ENCODE measurements around the gene ACTR5. TPM values are rescaled to one million over a fixed set of nuclear protein-coding genes. Genes with fewer than 3 reads are reported as not detected.

Gene ACTR5
- total and polyA plus RNA-seq, 2 donors (not counting 3 experiments of a cell fraction or from before 2014, with no cell fraction given): 8.8 to 11.3 TPM

GRCh38 chr20:38752029-38752428 is 3.8 kb downstream of the ACTR5 start:
- intact Hi-C loops (cut with micrococcal nuclease) (no loop called here), dilution Hi-C loops (cut with MboI; ENCODE audit: extremely low pct_ligation_motif_present, low sequenced_read_pairs) (no loop called here)
- Histone ChIP-seq H3K9me3 (replicated peaks; ENCODE audit: control insufficient read depth, insufficient read depth, low read length) (no peaks in the 10 kb centered on the region), H3K27ac (ENCODE audit: insufficient read depth, low read depth, low read length) (no peak overlapping the region), H3K79me2 (ENCODE audit: control insufficient read depth, insufficient read depth, low read length) (peaks cover 2% of the 10 kb centered on the region), H3K27me3 (ENCODE audit: control insufficient read depth in 2 of 2, insufficient read depth in 2 of 2, low read length in 2 of 2) (no peaks in the 10 kb centered on the region), H2AFZ (ENCODE audit: low read depth, low read length) (no peak overlapping the region), H3K9ac (replicated peaks; ENCODE audit: extremely low read depth, insufficient read depth, low read length) (no peak overlapping the region), H3K9me1 (replicated peaks; ENCODE audit: control insufficient read depth, extremely low read depth, insufficient read depth, low read length) (no peaks in the 10 kb centered on the region), H4K20me1 (replicated peaks; ENCODE audit: control insufficient read depth, extremely low read depth, insufficient read depth, low read length) (no peaks in the 10 kb centered on the region), H3K36me3 (ENCODE audit: control insufficient read depth in 2 of 2, extremely low read depth in 1 of 2, insufficient read depth in 2 of 2, low read length in 2 of 2) (peaks cover 8 to 12% of the 10 kb centered on the region in 2 experiments), H3K4me2 (ENCODE audit: insufficient read depth, low read length) (no peak overlapping the region), H3K4me3 (replicated peaks in 1 of 3; ENCODE audit: insufficient read depth in 1 of 3, low read depth in 1 of 3, low read length in 3 of 3) (no peak overlapping the region), H3K4me1 (ENCODE audit: control insufficient read depth, extremely low read depth, insufficient read depth, low read length) (peaks cover 9% of the 10 kb centered on the region)
- FAIRE-seq (no peak), DNase-seq (ENCODE audit: low read depth, low spot score) (no peak)
- no peak for TF ChIP-seq POLR2A (IDR thresholded peaks at IDR 0.05; ENCODE audit: low read depth, low read length)
- no peak for TF ChIP-seq POLR2AphosphoS5 (IDR thresholded peaks at IDR 0.05; ENCODE audit: insufficient read depth, low read depth, low read length)
- no peak for TF ChIP-seq JUN (IDR thresholded peaks at IDR 0.05; ENCODE audit: borderline replicate concordance, insufficient read depth, insufficient read length, low read depth)
- POLR2A ChIA-PET: no interaction called here
- CTCF ChIA-PET: interaction anchor here (0.7 to 5.3 kb wide), 11 partner anchors 9 to 118 kb away, joined by 3 to 52 read pairs (median 6); partner anchors contain the start of gene SLC32A1
- no TSS peak for BruUV-seq (replicated peaks)

DNA sequence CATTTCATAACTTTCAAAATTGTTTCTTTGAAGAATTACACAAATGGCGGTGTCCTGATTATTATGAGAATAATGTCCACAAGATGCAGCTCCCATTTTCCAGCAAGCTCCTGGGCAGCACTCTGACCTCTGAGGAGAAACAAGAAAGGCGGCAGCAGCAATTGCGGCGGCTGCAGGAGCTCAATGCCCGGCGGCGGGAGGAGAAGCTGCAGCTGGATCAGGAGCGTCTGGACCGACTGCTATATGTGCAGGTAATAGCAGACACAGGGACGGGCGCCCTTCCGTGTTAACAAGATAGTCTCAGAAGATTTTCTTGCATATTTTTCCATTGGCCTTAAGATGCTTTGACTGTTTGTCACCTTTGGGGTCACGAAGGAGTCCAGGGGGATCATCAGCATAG is 6.7 kb downstream of the ACTR5 start:
- Histone ChIP-seq H3K9me1 (replicated peaks; ENCODE audit: control insufficient read depth, extremely low read depth, insufficient read depth, low read length) (no peaks in the 10 kb centered on the region), H3K9ac (replicated peaks; ENCODE audit: extremely low read depth, insufficient read depth, low read length) (no peak overlapping the region), H3K4me2 (ENCODE audit: insufficient read depth, low read length) (no peak overlapping the region), H3K79me2 (ENCODE audit: control insufficient read depth, insufficient read depth, low read length) (no peaks in the 10 kb centered on the region), H3K4me1 (ENCODE audit: control insufficient read depth, extremely low read depth, insufficient read depth, low read length) (peaks cover 11% of the 10 kb centered on the region), H3K9me3 (replicated peaks; ENCODE audit: control insufficient read depth, insufficient read depth, low read length) (no peaks in the 10 kb centered on the region), H3K4me3 (replicated peaks in 1 of 3; ENCODE audit: insufficient read depth in 1 of 3, low read depth in 1 of 3, low read length in 3 of 3) (no peak overlapping the region), H3K36me3 (ENCODE audit: control insufficient read depth in 2 of 2, extremely low read depth in 1 of 2, insufficient read depth in 2 of 2, low read length in 2 of 2) (peaks cover 11 to 14% of the 10 kb centered on the region in 2 experiments), H4K20me1 (replicated peaks; ENCODE audit: control insufficient read depth, extremely low read depth, insufficient read depth, low read length) (no peaks in the 10 kb centered on the region), H2AFZ (ENCODE audit: low read depth, low read length) (no peak overlapping the region), H3K27ac (ENCODE audit: insufficient read depth, low read depth, low read length) (no peak overlapping the region), H3K27me3 (ENCODE audit: control insufficient read depth in 2 of 2, insufficient read depth in 2 of 2, low read length in 2 of 2) (no peaks in the 10 kb centered on the region)
- TF ChIP-seq POLR2A (IDR thresholded peaks at IDR 0.05; ENCODE audit: low read depth, low read length) (no peak), JUN (IDR thresholded peaks at IDR 0.05; ENCODE audit: borderline replicate concordance, insufficient read depth, insufficient read length, low read depth) (no peak), EZH2 (IDR thresholded peaks at IDR 0.05; ENCODE audit: borderline replicate concordance, low read depth, low read length, severe bottlenecking) (no peak)
- POLR2A ChIA-PET: no interaction called here
- CTCF ChIA-PET: interaction anchor here (1.1 to 1.7 kb wide), 3 partner anchors 10 to 137 kb away, joined by 3 to 5 read pairs (median 3); no protein-coding TSS in a partner anchor
- DNase-seq (ENCODE audit: low read depth, low spot score): no peak
- BruUV-seq (replicated peaks): no TSS peak
- dilution Hi-C loops (cut with MboI; ENCODE audit: extremely low pct_ligation_motif_present, low sequenced_read_pairs) (no loop called here), intact Hi-C loops (cut with micrococcal nuclease) (no loop called here)
- no peak for FAIRE-seq
